ENCODE data around the gene GTF3A. TPM values are rescaled to one million over a fixed set of nuclear protein-coding genes. Genes with fewer than 3 reads are reported as not detected.

Gene GTF3A
- total and polyA plus RNA-seq, 2 donors from 2014 or later, result 64.8 to 126 TPM

GRCh38 chr13:27419328-27419727, 5.1 kb upstream of the GTF3A start:
- no peak for TF ChIP-seq CTCF (IDR thresholded peaks at IDR 0.05; ENCODE audit: borderline replicate concordance, extremely low read depth, insufficient read depth)
- Histone ChIP-seq H3K36me3 (ENCODE audit: control insufficient read depth in 2 of 3, insufficient read depth in 3 of 3, low read length in 3 of 3) (no peaks in the 10 kb centered on the region), H3K27ac (ENCODE audit: low read depth in 2 of 2, low read length in 2 of 2) (no peak overlapping the region), H3K4me1 (ENCODE audit: control insufficient read depth in 2 of 3, insufficient read depth in 2 of 3, low read depth in 1 of 3, low read length in 3 of 3) (no peaks in the 10 kb centered on the region), H3K4me3 (ENCODE audit: low read length in 3 of 3) (no peak overlapping the region), H3K27me3 (ENCODE audit: control insufficient read depth, insufficient read depth, low read length) (no peaks in the 10 kb centered on the region), H3K9me3 (ENCODE audit: control insufficient read depth in 2 of 3, insufficient read depth in 1 of 3, low read length in 3 of 3) (no peaks in the 10 kb centered on the region), H3K9ac (ENCODE audit: low read length in 3 of 3) (no peak overlapping the region)
- FAIRE-seq, result no peak
- intact Hi-C loops (cut with DNase I), result no loop called here
- no peak for DNase-seq

- Histone ChIP-seq H3K27ac (ENCODE audit: low read depth in 2 of 2, low read length in 2 of 2) (no peak overlapping the region), H3K36me3 (ENCODE audit: control insufficient read depth in 2 of 3, insufficient read depth in 3 of 3, low read length in 3 of 3) (no peaks in the 10 kb centered on the region), H3K4me3 (ENCODE audit: low read length in 3 of 3) (no peak overlapping the region), H3K9ac (ENCODE audit: low read length in 3 of 3) (no peak overlapping the region), H3K9me3 (ENCODE audit: control insufficient read depth in 2 of 3, insufficient read depth in 1 of 3, low read length in 3 of 3) (no peaks in the 10 kb centered on the region), H3K27me3 (ENCODE audit: control insufficient read depth, insufficient read depth, low read length) (no peaks in the 10 kb centered on the region), H3K4me1 (ENCODE audit: control insufficient read depth in 2 of 3, insufficient read depth in 2 of 3, low read depth in 1 of 3, low read length in 3 of 3) (peaks cover 3 to 16% (median 10%) of the 10 kb centered on the region in 3 donors)
- TF ChIP-seq CTCF (IDR thresholded peaks at IDR 0.05; ENCODE audit: borderline replicate concordance, extremely low read depth, insufficient read depth), result no peak
- no peak for FAIRE-seq
- DNase-seq, result no peak
- intact Hi-C loops (cut with DNase I), result no loop called here
Measured at GRCh38 chr13:27421101-27421871, 3.1 kb upstream of the GTF3A start.

- H3K4me1 ChIP-seq (ENCODE audit: control insufficient read depth in 2 of 3, insufficient read depth in 2 of 3, low read depth in 1 of 3, low read length in 3 of 3), result peaks cover 3 to 25% (median 23%) of the 10 kb centered on the region in 3 donors
- H3K27me3 ChIP-seq (ENCODE audit: control insufficient read depth, insufficient read depth, low read length), result no peaks in the 10 kb centered on the region
- peak overlapping the region in 1 of 3 donors; percentile 99 for H3K4me3 ChIP-seq (ENCODE audit: low read length in 3 of 3)
- DNase-seq (no peak), FAIRE-seq (no peak)
- intact Hi-C loops (cut with DNase I), result no loop called here
- peaks cover 0 to 3% (median 2%) of the 10 kb centered on the region in 3 donors for H3K36me3 ChIP-seq (ENCODE audit: control insufficient read depth in 2 of 3, insufficient read depth in 3 of 3, low read length in 3 of 3)
- H3K9me3 ChIP-seq (ENCODE audit: control insufficient read depth in 2 of 3, insufficient read depth in 1 of 3, low read length in 3 of 3), result no peaks in the 10 kb centered on the region
- no peak overlapping the region for H3K9ac ChIP-seq (ENCODE audit: low read length in 3 of 3)
- no peak for TF ChIP-seq CTCF (IDR thresholded peaks at IDR 0.05; ENCODE audit: borderline replicate concordance, extremely low read depth, insufficient read depth)
- no peak overlapping the region for H3K27ac ChIP-seq (ENCODE audit: low read depth in 2 of 2, low read length in 2 of 2)
Measured at GRCh38 chr13:27423333-27423732, 1.1 kb upstream of the GTF3A start.
